Measurements from ENCODE around the gene RNF157.

The RNF157 gene

DNA sequence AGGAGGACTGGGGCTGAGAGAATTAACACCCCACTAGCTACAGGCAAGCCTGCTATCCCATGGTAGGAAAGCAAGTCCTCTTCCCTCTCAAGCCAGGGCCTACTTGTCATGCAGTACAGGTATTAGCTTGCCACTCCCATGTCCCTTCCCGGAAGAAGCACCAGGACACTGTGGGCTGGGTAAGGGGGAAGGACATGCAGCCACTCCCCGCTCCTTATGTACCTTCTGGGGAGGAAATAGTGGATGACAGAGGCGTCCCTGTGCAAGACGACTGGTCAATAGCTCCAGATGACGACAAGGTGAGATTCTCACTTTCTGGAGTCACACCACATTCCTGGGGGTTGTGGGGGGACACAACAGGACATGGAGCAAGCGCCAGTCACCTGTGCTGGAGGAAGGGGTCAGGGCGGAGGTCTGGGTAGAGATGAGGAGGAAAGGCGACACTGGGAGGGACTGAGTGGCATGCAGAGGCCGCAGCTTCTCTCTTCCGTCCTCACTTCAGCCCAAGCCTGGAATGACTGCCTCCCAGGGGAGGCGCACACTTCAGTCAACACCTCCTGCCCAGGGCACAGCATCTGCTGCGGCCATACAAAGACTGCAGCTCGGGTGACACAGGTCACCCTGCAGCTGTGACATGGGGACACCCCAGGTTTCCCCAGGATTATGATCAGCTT is 84.2 kb downstream of the RNF157 start:
- Histone ChIP-seq H3K4me1 (ENCODE audit: insufficient read depth, low read length) (no peaks in the 10 kb centered on the region), H3K36me3 (ENCODE audit: insufficient read depth, low read depth, low read length) (no peaks in the 10 kb centered on the region; the same call in 1 of the 2 replicates), H3K9me3 (ENCODE audit: insufficient read depth, low read depth, low read length) (no peaks in the 10 kb centered on the region), H3K27ac (ENCODE audit: low read length) (no peak overlapping the region), H3K4me3 (ENCODE audit: low read length) (no peak overlapping the region), H3K9ac (ENCODE audit: low read depth, low read length) (no peak overlapping the region), H3K27me3 (ENCODE audit: insufficient read depth, low read length) (peaks cover 5% of the 10 kb centered on the region; the same call in 1 of the 2 replicates)

DNA sequence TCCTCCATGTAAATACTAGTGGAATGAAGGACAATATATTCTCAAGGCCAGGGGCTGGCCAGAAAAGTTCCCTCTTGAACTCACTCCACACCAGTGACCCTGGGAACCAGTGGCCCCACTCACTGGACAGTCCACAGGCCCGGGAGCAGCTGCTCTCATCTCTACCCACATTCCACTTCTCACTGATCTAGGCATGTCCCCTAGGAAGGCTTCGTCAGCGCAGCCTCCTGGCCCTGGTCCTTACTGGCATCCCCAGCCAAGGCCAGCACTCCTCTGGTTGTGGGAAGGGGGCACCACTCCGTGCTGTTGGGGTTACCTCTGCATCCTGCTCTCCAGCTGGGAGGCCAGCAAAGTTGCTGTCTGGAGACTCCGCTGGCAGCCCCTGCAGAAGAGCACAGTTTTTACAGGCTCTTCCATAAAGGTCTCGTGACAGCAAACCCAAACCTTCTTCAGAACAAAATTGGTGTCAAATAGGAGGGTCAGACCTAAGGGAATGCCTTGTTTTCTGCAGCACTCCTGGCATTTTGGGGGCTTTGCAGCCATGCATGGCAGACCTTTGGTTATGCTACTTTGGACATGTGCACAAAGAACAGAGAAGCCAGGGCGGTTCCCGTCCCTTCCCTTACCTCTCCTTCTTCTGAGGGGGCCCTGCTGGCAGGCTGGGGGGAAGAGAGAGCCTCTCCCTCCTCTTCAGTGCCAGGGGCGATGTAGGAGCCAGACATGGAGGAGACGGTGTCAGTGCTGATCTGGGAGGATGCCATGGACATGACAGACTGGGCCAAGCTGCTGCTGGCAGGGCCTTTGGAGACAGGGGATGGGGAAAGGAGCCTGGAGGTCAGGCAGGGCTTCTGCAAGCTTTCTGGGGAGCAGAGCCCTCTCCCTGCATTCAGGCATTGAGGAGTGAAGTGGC is 85.1 kb downstream of the RNF157 start:
- no peaks in the 10 kb centered on the region for H3K4me1 ChIP-seq (ENCODE audit: insufficient read depth, low read length)
- H3K9me3 ChIP-seq (ENCODE audit: insufficient read depth, low read depth, low read length) = no peaks in the 10 kb centered on the region
- no peaks in the 10 kb centered on the region; the same call in 1 of the 2 replicates for H3K36me3 ChIP-seq (ENCODE audit: insufficient read depth, low read depth, low read length)
- no peak overlapping the region for H3K27ac ChIP-seq (ENCODE audit: low read length)
- H3K9ac ChIP-seq (ENCODE audit: low read depth, low read length) = no peak overlapping the region
- peaks cover 5% of the 10 kb centered on the region; the same call in 1 of the 2 replicates for H3K27me3 ChIP-seq (ENCODE audit: insufficient read depth, low read length)
- H3K4me3 ChIP-seq (ENCODE audit: low read length) = no peak overlapping the region

DNA sequence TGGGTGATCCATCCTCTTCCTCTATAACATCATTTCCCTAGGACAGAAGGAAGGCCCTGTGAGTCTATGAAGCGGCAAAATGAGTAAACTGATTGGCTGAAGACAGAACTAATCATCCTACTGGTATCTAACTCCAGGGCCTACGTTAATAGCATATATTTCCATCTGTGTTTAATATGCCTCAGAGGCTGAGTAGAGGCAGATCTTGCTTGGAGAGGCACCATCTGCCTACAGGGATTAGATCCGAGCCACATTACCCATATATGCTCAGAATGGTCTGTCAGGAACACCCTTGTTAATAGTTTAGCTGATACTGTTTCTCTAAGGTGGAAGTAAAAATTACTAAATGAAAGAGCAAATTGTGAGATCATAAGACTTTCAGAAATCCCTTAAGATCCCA is 86.0 kb downstream of the RNF157 start:
- Histone ChIP-seq H3K4me3 (ENCODE audit: low read length) (no peak overlapping the region), H3K9ac (ENCODE audit: low read depth, low read length) (no peak overlapping the region), H3K9me3 (ENCODE audit: insufficient read depth, low read depth, low read length) (no peaks in the 10 kb centered on the region), H3K27ac (ENCODE audit: low read length) (no peak overlapping the region), H3K4me1 (ENCODE audit: insufficient read depth, low read length) (no peaks in the 10 kb centered on the region), H3K27me3 (ENCODE audit: insufficient read depth, low read length) (peaks cover 5% of the 10 kb centered on the region; the same call in 1 of the 2 replicates), H3K36me3 (ENCODE audit: insufficient read depth, low read depth, low read length) (no peaks in the 10 kb centered on the region; the same call in 1 of the 2 replicates)

DNA sequence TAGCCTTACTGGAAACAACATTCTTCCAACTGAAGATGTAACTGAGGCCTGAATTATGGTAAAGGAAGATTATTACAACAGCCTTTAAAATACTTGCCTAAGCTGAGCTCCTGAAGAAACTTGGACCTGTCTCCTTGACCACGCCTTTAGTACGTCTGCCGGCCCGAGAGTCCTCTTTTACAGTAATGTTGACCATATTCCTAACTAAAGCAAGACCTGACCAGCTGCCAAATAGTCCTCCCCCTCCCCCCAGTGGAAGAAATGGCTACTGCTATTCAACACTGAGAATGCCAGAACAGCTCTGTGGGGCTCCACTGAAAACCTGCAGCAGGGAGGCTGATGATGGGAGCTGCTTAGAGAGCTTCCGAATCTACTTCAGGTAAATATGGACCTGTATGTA is 86.7 kb downstream of the RNF157 start:
- Histone ChIP-seq H3K27me3 (ENCODE audit: insufficient read depth, low read length) (peaks cover 5% of the 10 kb centered on the region; the same call in 1 of the 2 replicates), H3K36me3 (ENCODE audit: insufficient read depth, low read depth, low read length) (no peaks in the 10 kb centered on the region; the same call in 1 of the 2 replicates), H3K9me3 (ENCODE audit: insufficient read depth, low read depth, low read length) (no peaks in the 10 kb centered on the region), H3K4me1 (ENCODE audit: insufficient read depth, low read length) (no peaks in the 10 kb centered on the region), H3K4me3 (ENCODE audit: low read length) (no peak overlapping the region), H3K9ac (ENCODE audit: low read depth, low read length) (no peak overlapping the region), H3K27ac (ENCODE audit: low read length) (no peak overlapping the region)

DNA sequence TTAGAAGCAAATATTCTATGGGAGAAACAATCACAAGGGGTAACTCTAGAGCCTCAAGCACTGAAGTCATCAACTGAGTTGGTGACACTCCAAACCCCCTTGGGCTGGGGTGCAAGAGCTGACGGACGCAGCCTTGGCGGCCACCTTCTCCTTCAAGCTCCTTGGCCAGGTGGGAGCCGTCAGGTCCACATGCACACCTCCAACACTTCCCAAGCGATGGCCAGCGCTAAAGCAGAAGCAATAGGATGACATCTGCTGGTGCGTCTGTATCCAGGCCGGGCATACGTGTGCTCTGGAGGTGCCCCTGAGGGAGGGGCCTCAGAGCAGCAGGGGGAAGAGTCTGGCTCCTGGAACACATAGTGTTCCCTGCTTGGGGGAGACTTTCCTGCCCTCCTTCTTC is 87.1 kb downstream of the RNF157 start:
- H3K36me3 ChIP-seq (ENCODE audit: insufficient read depth, low read depth, low read length) = no peaks in the 10 kb centered on the region; the same call in 1 of the 2 replicates
- H3K4me1 ChIP-seq (ENCODE audit: insufficient read depth, low read length) = no peaks in the 10 kb centered on the region
- no peak overlapping the region for H3K9ac ChIP-seq (ENCODE audit: low read depth, low read length)
- no peak overlapping the region for H3K4me3 ChIP-seq (ENCODE audit: low read length)
- H3K27ac ChIP-seq (ENCODE audit: low read length) = no peak overlapping the region
- H3K27me3 ChIP-seq (ENCODE audit: insufficient read depth, low read length) = peaks cover 5% of the 10 kb centered on the region; the same call in 1 of the 2 replicates
- H3K9me3 ChIP-seq (ENCODE audit: insufficient read depth, low read depth, low read length) = no peaks in the 10 kb centered on the region

DNA sequence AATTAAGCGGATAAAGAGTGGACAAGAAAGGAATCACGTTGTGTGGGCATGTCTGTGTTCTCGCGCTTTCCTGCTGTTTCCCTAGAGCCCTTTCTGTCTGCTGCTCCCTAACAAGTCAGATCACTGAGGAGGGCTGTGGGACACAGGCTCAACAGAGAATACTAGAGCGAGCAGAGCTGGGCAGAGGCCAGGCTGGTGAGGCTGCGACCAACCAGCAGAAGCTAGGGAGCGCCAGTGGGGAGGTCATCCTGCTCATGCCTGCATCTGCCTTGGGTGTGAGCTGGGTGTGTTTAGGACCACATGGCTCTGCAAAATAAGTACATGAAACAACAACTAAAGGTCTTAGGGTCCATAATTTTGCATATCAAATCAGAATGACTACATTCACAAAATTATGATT is 87.7 kb downstream of the RNF157 start:
- Histone ChIP-seq H3K9ac (ENCODE audit: low read depth, low read length) (no peak overlapping the region), H3K27me3 (ENCODE audit: insufficient read depth, low read length) (peaks cover 5% of the 10 kb centered on the region; the same call in 1 of the 2 replicates), H3K4me1 (ENCODE audit: insufficient read depth, low read length) (no peaks in the 10 kb centered on the region), H3K27ac (ENCODE audit: low read length) (no peak overlapping the region), H3K9me3 (ENCODE audit: insufficient read depth, low read depth, low read length) (no peaks in the 10 kb centered on the region), H3K4me3 (ENCODE audit: low read length) (no peak overlapping the region), H3K36me3 (ENCODE audit: insufficient read depth, low read depth, low read length) (no peaks in the 10 kb centered on the region; the same call in 1 of the 2 replicates)

DNA sequence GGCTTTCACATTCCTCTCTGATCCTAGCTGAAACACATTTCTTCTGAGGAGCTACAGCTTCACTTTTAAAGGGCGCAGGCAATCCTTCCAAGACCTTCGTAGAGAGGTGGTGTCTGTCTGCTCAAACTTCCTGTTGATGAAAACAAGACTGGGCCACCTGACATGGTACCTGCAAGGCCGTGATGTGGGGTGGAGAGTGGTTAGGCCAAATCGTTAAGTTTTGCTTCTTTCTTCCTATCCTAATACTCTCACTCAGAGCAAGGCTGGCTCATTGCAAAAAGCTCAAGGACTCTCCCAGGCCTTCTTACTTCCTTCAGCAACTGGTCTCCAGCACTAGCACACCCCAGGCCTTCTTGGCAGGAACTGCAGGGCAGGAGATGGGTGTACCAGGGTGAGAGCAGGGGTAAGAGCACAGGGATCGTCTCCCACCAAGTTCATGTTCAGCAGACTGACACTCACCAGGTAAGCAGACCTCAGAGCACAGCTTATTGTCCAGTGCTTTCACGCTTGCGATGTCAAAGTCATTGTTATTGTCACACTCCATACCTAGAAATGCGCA is 88.3 kb downstream of the RNF157 start:
- Histone ChIP-seq H3K27ac (ENCODE audit: low read length) (no peak overlapping the region), H3K9me3 (ENCODE audit: insufficient read depth, low read depth, low read length) (no peaks in the 10 kb centered on the region), H3K27me3 (ENCODE audit: insufficient read depth, low read length) (peaks cover 5% of the 10 kb centered on the region; the same call in 1 of the 2 replicates), H3K36me3 (ENCODE audit: insufficient read depth, low read depth, low read length) (no peaks in the 10 kb centered on the region; the same call in 1 of the 2 replicates), H3K4me1 (ENCODE audit: insufficient read depth, low read length) (no peaks in the 10 kb centered on the region), H3K9ac (ENCODE audit: low read depth, low read length) (no peak overlapping the region), H3K4me3 (ENCODE audit: low read length) (no peak overlapping the region)

DNA sequence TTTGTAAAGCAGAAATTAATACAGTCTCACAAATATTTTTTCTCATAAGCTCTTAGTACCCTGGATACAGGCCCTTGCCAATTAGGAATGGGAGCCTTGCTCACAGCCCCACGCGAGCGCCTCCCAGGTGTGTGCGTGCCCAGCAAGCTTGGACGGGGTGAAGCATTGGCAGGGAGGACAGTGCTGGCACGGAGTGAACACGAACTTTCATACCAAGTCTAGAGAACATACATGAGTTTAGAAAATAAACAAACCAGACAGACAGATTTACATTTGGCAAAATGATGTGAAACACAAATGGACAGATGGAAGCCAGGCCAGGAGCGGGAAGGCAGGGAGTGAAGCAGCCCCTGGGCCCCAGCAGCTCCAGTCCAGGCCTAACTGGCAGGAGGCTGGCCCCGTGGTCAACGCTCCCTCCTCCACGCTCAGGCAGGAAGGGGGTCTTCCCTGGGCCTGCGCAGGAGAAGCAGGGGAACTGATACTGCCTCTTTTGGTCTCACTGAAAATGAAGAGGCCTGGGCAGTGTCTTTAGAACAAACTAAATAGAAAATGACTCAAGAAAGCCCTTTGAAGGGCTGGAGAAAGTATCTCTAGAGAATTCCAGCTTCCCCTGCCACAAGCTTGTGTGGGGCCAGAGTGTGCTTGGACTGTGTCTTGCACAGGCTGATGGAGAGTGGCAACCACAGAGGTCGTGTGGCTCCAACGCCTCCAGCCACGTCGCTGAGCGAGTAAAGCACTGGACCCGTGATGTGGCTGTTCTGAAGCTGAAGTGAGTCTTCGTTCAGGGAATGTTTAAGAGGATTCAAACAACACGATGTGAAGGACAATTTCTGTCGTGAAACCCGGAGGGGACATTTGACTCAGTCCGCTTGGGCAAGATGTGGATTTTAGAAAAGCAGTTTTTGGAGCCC is 89.3 kb downstream of the RNF157 start:
- Histone ChIP-seq H3K9ac (ENCODE audit: low read depth, low read length) (no peak overlapping the region), H3K4me1 (ENCODE audit: insufficient read depth, low read length) (no peaks in the 10 kb centered on the region), H3K27me3 (ENCODE audit: insufficient read depth, low read length) (peaks cover 11% of the 10 kb centered on the region; the same call in 1 of the 2 replicates), H3K4me3 (ENCODE audit: low read length) (no peak overlapping the region), H3K36me3 (ENCODE audit: insufficient read depth, low read depth, low read length) (no peaks in the 10 kb centered on the region; the same call in 1 of the 2 replicates), H3K27ac (ENCODE audit: low read length) (no peak overlapping the region), H3K9me3 (ENCODE audit: insufficient read depth, low read depth, low read length) (no peaks in the 10 kb centered on the region)

DNA sequence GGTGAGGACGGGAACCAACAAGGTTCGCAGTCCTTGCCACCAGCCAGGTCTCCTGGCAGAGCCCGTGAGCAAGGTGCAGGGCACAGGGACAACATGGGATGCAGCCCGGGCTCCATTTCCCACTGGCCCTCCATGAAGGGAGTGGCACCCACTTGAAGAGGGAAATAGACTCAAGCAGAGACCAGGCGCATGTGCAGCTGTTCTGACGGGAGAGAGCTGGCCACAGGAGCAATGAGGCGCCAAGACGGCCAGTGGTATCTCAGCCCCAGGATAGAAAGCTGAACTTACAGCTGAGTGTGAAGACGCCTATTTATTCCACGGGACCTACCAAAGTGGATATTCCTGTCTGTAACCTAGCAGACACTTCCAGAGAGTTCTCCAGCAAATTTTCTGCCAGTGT is 91.1 kb downstream of the RNF157 start:
- Histone ChIP-seq H3K9ac (ENCODE audit: low read depth, low read length) (no peak overlapping the region), H3K4me1 (ENCODE audit: insufficient read depth, low read length) (peaks cover 3% of the 10 kb centered on the region; the same call in 1 of the 2 replicates), H3K4me3 (ENCODE audit: low read length) (no peak overlapping the region), H3K27me3 (ENCODE audit: insufficient read depth, low read length) (peaks cover 25% of the 10 kb centered on the region; the same call in 1 of the 2 replicates), H3K27ac (ENCODE audit: low read length) (no peak overlapping the region), H3K36me3 (ENCODE audit: insufficient read depth, low read depth, low read length) (no peaks in the 10 kb centered on the region; the same call in 1 of the 2 replicates), H3K9me3 (ENCODE audit: insufficient read depth, low read depth, low read length) (no peaks in the 10 kb centered on the region)

DNA sequence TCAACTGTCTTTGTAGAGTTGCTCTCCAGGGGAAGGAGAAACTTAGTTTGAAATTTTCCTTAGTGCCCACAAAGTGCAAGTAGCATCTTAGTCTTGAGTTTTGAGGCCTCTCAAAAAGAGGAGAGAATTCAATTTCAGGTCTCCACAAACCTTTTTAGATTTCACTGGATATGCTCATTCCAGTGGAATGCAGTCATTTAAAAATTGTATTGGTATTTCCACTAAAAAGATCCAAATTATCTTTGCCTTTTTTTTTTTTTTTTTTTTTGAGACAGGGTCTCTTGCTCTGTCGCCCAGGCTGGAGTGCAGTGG is 92.3 kb downstream of the RNF157 start:
- H3K27me3 ChIP-seq (ENCODE audit: insufficient read depth, low read length) = peaks cover 36% of the 10 kb centered on the region
- H3K4me3 ChIP-seq (ENCODE audit: low read length) = no peak overlapping the region
- no peak overlapping the region for H3K9ac ChIP-seq (ENCODE audit: low read depth, low read length)
- no peaks in the 10 kb centered on the region for H3K9me3 ChIP-seq (ENCODE audit: insufficient read depth, low read depth, low read length)
- peaks cover 9% of the 10 kb centered on the region for H3K4me1 ChIP-seq (ENCODE audit: insufficient read depth, low read length)
- H3K27ac ChIP-seq (ENCODE audit: low read length) = no peak overlapping the region
- no peaks in the 10 kb centered on the region; the same call in 1 of the 2 replicates for H3K36me3 ChIP-seq (ENCODE audit: insufficient read depth, low read depth, low read length)

Measured in iPS-20b (cell line).